ENCODE results near the gene GJC1.

GJC1 gene

DNA sequence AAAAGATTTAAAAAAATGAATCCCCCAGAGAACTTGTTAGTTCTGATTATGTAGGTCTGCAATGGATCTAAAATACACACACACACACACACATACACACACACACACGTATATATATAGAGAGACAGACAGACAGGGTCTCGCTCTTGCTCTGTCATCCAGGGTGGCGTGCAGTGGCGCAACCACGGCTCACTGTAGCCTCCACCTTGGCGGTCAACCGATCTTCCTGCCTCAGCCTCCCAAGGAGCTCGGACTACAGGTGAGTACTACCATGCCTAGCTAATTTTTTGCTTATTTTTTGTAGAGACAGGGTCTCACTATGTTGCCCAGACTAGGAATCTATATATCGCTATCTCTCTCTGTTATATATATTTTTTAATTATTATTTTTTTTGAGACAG lies 33.4 kb downstream of the GJC1 start:
- DNase-seq: no peak

DNA sequence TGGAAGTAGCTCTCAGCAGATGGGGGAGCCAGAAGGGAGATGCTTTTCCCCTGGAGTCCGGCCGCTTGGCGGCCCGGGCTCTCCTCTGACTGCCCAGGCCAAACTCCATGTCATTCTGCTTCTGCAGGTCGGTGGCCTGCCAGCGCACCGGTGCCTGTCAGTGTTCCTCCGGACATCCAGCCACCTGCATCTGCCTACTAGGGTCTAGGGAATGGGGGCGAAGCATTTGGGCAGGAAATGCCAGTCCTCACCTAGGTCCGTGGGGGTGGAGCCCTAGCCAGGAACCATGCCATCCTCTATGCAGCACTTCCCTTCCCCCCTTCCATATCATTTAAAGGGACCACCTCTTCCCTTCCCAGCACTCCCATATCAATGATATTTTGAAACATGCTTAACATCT lies 34.2 kb downstream of the GJC1 start:
- DNase-seq: no peak

DNA sequence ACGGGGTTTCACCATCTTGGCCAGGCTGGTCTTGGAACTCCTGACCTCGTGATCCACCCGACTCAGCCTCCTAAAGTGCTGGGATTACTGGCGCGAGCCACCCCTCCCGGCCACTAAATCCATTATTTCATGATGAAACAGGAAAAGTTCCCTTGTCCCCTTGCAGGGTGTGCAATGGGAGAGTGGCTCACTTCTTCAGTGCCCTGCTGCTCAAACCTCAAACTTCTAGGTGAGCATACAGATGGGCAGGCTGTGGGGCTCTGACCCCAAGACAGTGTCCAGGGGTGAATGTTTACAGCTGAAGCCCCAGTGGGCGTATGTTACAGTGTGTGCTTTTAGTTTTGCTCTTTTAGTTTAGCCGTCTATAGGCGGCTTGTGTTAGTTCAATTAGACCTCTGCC lies 34.7 kb downstream of the GJC1 start:
- DNase-seq: no peak

GRCh38 chr17:44794851-44795413 lies 35.2 kb downstream of the GJC1 start:
- DNase-seq: no peak

DNA sequence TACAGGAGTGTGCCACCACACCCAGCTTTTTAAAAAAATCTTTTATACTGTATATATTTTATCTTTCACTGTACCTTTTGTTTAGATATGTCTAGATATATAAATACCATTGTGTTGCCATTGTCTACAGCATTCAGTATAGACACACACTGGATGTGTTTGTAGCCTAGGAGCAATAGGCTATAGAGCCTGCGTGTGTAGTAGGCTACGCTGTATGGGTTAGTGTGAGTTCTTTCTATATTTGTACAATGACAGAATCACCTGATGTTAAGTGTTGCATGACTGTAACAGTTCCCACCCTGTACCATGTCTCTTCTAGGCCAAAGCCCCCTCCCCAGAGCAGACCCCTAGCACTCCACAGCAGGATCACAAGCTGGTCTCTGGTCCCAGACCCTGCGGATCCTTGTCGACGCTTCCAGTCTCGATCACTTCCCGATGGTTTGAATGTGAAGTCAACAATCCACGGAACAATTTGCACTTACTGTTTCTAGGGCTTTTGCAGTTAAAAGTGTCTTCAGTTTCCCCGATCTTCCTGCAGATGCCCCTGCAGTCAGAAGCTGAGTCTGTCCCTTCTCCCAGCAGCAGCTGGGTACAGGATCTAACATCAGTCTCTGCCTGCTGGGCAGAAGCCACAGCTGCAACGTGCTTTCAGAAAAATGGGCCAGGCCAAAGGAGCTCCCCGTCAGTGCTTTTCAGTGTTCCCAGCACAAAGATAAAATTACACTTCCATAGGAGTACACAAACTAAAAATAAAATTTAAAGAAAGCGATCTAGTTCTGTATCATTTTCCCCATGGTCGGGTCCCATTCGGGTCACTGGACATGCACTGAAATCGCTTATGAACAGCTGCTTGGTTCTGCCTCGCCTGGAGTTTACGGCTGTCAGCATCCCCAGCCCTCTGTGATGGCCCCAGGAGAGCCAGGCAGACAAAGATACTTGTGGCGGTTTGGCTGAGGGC lies 35.9 kb downstream of the GJC1 start:
- no peak for DNase-seq

DNA sequence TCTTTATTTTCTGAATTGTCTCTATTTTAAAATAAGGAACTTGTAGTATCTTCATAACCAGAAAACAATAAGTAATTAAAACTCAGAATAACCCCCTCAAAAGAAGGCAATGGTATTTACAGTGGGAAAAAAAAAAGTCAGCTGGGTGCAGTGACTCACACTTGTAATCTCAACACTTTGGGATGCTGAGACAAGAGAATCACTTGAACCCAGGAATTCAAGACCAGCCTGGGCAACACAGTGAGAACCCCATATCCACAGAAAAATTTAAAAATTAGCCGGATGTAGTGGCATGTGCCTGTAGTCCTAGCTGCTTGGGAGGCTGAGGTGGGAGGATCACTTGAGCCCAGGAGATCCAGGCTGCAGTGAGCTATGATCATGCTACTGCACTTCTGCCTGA lies 37.8 kb downstream of the GJC1 start:
- DNase-seq: no peak

- no peak for DNase-seq
Measured at GRCh38 chr17:44788139-44788538, 41.9 kb downstream of the GJC1 start.

DNA sequence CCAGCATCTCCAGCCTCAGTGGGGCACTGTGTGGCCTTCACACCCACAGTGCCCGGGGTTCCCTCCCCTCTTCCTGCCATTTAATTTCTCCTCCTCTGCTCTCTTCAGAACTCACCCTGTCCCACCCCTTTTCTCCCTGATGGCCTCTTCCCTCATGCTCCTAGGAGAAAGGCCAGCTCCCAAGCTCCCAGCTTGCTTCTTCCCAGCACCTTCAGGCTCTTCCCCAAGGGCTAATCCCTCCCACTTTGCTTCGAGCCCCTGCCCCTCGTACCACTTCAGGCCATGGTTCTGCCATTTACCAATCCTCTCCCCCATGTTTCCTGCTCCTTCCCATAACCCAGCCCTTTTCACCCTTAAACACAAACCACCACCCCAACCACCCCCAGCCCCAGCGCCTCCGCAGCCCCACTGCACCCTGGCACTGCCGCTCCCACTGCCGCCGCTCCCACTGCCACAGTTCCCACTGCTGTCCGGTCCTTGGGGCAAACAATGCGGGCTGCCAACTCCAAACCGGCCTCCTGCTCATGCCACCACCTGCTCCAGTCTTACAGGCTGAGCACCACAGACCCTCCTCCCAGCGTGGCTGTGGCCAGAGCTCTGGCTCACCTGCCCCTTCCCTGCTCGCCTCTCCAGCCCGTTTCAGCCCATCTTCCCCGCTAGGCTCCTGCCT lies 42.7 kb downstream of the GJC1 start:
- DNase-seq: no peak

DNA sequence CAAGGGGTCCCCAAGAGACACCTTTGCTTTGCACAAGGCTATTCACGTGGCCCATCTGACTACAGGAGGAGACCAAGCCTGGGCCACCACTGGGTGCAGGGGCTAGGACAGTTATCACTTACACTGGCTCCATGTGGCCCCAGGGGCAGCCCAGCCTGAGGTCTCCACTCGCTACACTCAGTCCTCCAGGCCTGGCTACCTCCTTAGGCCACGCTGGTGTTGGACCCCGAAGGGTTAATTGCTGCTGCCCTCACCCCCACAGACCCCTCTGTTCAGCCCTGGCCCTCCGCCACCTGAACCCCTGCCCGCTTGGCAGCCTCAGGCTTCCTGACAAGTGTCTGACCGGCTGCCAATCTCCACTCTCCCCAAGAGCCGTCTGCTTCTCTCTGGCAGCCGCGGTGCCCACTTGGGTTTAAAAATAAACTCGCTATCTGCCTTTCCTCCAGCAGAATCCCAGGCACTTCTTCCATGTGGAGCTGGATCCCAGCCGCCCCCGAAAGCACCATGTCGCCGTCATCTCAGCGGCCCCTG lies 43.5 kb downstream of the GJC1 start:
- no peak for DNase-seq

GRCh38 chr17:44785921-44786320 lies 44.2 kb downstream of the GJC1 start:
- DNase-seq: no peak

GRCh38 chr17:44782326-44782850 lies 47.7 kb downstream of the GJC1 start:
- no peak for DNase-seq

GRCh38 chr17:44781551-44782325 lies 48.3 kb downstream of the GJC1 start:
- DNase-seq: no peak

DNA sequence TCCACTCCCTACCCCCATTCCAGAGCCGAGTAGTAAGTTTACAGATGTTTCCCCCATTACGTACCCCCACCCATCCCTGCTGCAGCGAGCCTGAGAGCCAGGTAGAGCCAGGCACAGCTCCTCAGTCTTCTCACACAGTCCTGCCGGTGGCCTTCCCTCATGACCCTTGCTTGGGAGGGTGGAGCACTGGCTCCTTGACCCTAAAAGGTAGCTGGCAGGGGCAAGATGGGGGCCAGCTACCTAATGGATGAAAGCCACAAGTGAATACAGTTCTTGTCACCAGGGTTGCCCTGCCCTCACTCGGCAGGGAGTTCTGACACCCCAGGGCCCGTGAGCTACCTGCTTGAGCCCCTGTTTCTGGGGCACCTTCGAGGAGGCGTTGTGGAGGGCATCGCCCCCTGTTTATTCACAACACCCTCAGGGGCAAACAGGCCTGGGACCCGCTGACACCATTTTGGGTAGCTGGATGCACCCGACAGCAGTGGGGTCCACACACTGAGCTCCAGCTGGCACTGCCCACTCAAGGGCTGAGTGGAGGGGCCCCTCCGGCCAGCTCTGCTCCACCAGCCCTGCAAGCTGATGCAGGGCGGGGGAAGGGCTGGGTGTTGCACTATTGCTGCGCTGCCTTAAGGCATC lies 49.1 kb downstream of the GJC1 start:
- DNase-seq: no peak

- no peak for DNase-seq
Measured at GRCh38 chr17:44780161-44780560, 49.9 kb downstream of the GJC1 start.

DNA sequence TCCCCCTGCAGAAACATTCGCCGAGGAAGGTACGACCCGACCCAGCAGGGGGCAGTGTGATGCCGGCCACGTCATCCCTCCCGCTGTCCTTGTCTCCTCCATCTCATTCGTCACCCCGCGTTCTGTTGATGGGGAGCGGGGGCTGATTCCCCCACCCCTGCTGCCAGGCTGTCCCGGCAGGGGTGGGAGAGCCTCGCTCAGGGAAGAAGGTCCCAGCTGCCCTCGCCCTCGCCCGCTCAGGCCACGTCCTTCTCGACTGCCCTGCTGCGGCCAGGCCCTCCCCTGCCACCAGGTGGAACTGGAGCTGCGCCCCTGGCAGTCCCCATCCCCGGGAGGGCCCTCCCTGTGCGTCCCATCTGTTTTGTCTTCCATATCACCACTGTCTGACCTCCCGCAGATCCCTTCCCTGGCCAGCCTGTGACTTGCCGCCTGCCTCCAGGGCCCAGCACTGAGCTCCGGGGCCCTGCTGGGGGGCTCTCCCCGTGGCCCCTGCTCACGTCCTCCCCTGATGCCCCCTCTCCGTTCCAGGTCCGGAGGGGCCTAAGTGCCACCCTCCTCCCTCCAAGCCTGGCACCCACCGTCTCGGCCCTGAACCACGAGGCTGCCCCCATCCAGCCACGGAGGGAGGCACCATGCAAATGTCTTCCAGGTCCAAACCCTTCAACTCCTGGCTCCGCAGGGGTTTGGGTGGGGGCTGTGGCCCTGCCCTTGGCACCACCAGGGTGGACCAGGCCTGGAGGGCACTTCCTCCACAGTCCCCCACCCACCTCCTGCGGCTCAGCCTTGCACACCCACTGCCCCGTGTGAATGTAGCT lies 50.7 kb downstream of the GJC1 start:
- peak; percentile 54 to 71 (median 62) for DNase-seq

- no peak for DNase-seq
Measured at GRCh38 chr17:44778656-44779210, 51.4 kb downstream of the GJC1 start.

GRCh38 chr17:44777394-44778348 lies 52.4 kb downstream of the GJC1 start:
- no peak for DNase-seq

DNA sequence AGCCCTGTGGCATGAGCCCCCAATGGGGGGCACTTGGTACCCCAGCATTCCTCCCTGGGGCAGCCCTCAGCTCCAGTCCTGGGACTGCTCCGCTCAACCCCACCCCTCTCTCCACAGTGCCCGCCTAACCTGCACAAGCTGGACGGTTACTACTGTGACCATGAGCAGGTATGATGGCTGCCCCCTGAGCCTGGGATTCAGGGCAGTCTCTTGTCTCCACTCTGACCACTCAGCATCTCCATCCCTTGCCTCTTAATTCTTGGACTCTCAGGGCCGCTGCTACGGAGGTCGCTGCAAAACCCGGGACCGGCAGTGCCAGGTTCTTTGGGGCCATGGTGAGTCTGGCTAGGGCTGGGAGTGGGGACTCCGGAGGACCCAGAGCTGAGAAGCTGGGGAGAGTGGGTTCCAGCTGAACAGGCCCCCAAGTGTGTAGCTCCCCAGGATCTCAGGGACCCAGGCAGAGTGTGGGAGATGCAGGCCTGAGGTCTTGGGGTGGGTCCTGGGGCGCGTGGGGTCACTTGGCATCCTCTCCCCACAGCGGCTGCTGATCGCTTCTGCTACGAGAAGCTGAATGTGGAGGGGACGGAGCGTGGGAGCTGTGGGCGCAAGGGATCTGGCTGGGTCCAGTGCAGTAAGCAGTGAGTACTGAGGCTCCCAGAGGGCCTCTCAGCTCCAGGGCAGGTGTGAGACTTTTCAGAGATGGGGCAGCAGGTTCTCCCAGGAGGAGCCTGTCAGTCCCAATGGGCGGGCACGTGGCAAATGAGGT lies 53.3 kb downstream of the GJC1 start:
- no peak for DNase-seq

Measured in activated CD4-positive, CD25-positive, alpha-beta regulatory T cell (primary cell).